ENCODE measurements around the gene CNOT10. TPM values are rescaled to one million over a fixed set of nuclear protein-coding genes. Genes with fewer than 3 reads are reported as not detected.

The CNOT10 gene
- total RNA-seq, 2 donors from 2014 or later: 20.0 to 26.5 TPM

Other genes with a start within 250 kb of the CNOT10 start
- 10 to 100 TPM; 31.7 to 32.0 TPM for gene CMTM6, start 182.3 kb upstream of the CNOT10 start, total RNA-seq
- gene DYNC1LI1, start 114.3 kb upstream of the CNOT10 start, total RNA-seq: 10 to 100 TPM; 33.5 to 42.4 TPM
- not detected for gene TRIM71, start 132.8 kb downstream of the CNOT10 start, total RNA-seq